Liver (tissue), 9 donors: Measurements from ENCODE around the gene MS4A15. TPM values are rescaled to one million over a fixed set of nuclear protein-coding genes. Genes with fewer than 3 reads are reported as not detected.

ENCODE experiments used
- DNase-seq: peaks from one replicate; pipeline ENCODE4 v3.0.0-alpha.2; 2017; ENCODE audit warnings: low spot score
- H3K27ac ChIP-seq, 2 donors: one replicate each; pipeline ENCODE4 v1.7.0; 2013; ENCODE audit warnings: inconsistent platforms in 2 of 2, low read length in 2 of 2, control low read depth in 1 of 2, low read depth in 1 of 2, mild to moderate bottlenecking in 1 of 2
- H3K27me3 ChIP-seq, 4 donors: one replicate each; pipeline versions ENCODE4 v1.6.1 to v1.7.0; 2013; ENCODE audit warnings: low read length in 3 of 4, inconsistent platforms in 1 of 4, mild to moderate bottlenecking in 1 of 4, moderate library complexity in 1 of 4; ENCODE audit not compliant: control insufficient read depth in 4 of 4, insufficient read depth in 4 of 4
- H3K36me3 ChIP-seq, 4 donors: one replicate each; pipeline versions ENCODE4 v1.6.1 to v1.7.0; 2013; ENCODE audit warnings: low read length in 3 of 4, mild to moderate bottlenecking in 3 of 4, low read depth in 1 of 4, moderate library complexity in 1 of 4; ENCODE audit not compliant: control insufficient read depth in 4 of 4, insufficient read depth in 3 of 4
- H3K4me1 ChIP-seq, 4 donors: one replicate each; pipeline versions ENCODE4 v1.6.1 to v1.7.0; 2013; ENCODE audit warnings: low read length in 3 of 4, mild to moderate bottlenecking in 3 of 4, moderate library complexity in 1 of 4; ENCODE audit not compliant: control insufficient read depth in 4 of 4, insufficient read depth in 4 of 4
- H3K4me3 ChIP-seq, 3 donors: one replicate each; pipeline versions ENCODE4 v1.6.1 to v1.7.0; 2013; ENCODE audit warnings: low read length in 3 of 3, control low read depth in 1 of 3, low read depth in 1 of 3, mild to moderate bottlenecking in 1 of 3
- H3K9ac ChIP-seq, 2 donors: one replicate each; pipeline ENCODE4 v1.7.0; 2013; ENCODE audit warnings: low read length in 2 of 2, mild to moderate bottlenecking in 2 of 2, moderate library complexity in 2 of 2, control low read depth in 1 of 2, low read depth in 1 of 2
- H3K9me3 ChIP-seq, 4 donors: one replicate each; pipeline versions ENCODE4 v1.6.1 to v1.7.0; 2013; ENCODE audit warnings: low read length in 3 of 4; ENCODE audit not compliant: control insufficient read depth in 4 of 4
- EGR1 ChIP-seq, 2 donors: IDR thresholded peaks; 2 replicates each; pipeline ENCODE4 v1.6.1; 2016 to 2018; ENCODE audit warnings: antibody characterized with exemption in 2 of 2, low read depth in 2 of 2
- GABPA ChIP-seq, 2 donors: IDR thresholded peaks in 1 of 2; conservative IDR thresholded peaks in 1 of 2; 2 replicates each; pipeline ENCODE4 v1.6.1; 2016; ENCODE audit warnings: antibody characterized with exemption in 2 of 2, mild to moderate bottlenecking in 1 of 2, moderate library complexity in 1 of 2
- HNF4A ChIP-seq, 2 donors: conservative IDR thresholded peaks; 2 replicates each; pipeline ENCODE4 v1.6.1; 2016; ENCODE audit warnings: antibody characterized with exemption in 2 of 2, mild to moderate bottlenecking in 2 of 2
- NR2F2 ChIP-seq: IDR thresholded peaks from 2 replicates; pipeline ENCODE4 v1.6.1; 2016; ENCODE audit warnings: antibody characterized with exemption
- RAD21 ChIP-seq, 2 donors: IDR thresholded peaks; 2 replicates each; pipeline ENCODE4 v1.6.1; 2016; ENCODE audit warnings: antibody characterized with exemption in 2 of 2, mild to moderate bottlenecking in 2 of 2
- RXRA ChIP-seq, 2 donors: IDR thresholded peaks; 2 replicates each; pipeline ENCODE4 v1.6.1; 2017 to 2018; ENCODE audit warnings: antibody characterized with exemption in 2 of 2, mild to moderate bottlenecking in 1 of 2
- SP1 ChIP-seq: IDR thresholded peaks from 2 replicates; pipeline ENCODE4 v1.6.1; 2018; ENCODE audit warnings: antibody characterized with exemption, mild to moderate bottlenecking
- TAF1 ChIP-seq: conservative IDR thresholded peaks from 2 replicates; pipeline ENCODE4 v1.6.1; 2016; ENCODE audit warnings: antibody characterized with exemption, mild to moderate bottlenecking
- YY1 ChIP-seq: IDR thresholded peaks from 2 replicates; pipeline ENCODE4 v1.6.1; 2016; ENCODE audit warnings: antibody characterized with exemption, mild to moderate bottlenecking
- ZBTB33 ChIP-seq: IDR thresholded peaks from 2 replicates; pipeline ENCODE4 v1.6.1; 2016; ENCODE audit warnings: antibody characterized with exemption
- WGBS: extraction: QIAGEN DNeasy Blood & Tissue Kit; methylation state at CpG from one replicate; pipeline ENCODE4 v1.1.7; 2013; 5-methylcytosine and 5-hydroxymethylcytosine counted together
- polyA plus RNA-seq, 2 donors: library from polyadenylated mRNA; stranded (reverse) in 1 of 2; unstranded in 1 of 2; fragments of 200-250 nt in 1 of 2; fragments of >200 nt in 1 of 2; fragmentation: Nextera tagmentation in 1 of 2; extraction: Ambion mirVana in 1 of 2; gene quantifications; one replicate each; pipeline versions ENCODE4 v1.2.1 to v1.2.3, GENCODE V29; 2013 to 2015
- total RNA-seq, 2 donors: library from RNA; depleted of rRNA; stranded (reverse); fragments of >200 nt; gene quantifications; one replicate each; pipeline ENCODE4 v1.2.3, GENCODE V29; 2014
- TF ChIP-seq, protein P1 (sequence below): IDR thresholded peaks from 2 replicates; pipeline ENCODE4 v1.6.1; 2016; ENCODE audit warnings: antibody characterized with exemption, mild to moderate bottlenecking
- donor health status: healthy.
- donor health status: healthy.
- donor health status: healthy.
- donor health status: healthy.
- donor health status: healthy.

Gene MS4A15
- total and polyA plus RNA-seq, 4 donors, result not detected

GRCh38 chr11:60783911-60784310 is 27.2 kb downstream of the MS4A15 start (continued):
- TF ChIP-seq RXRA (IDR thresholded peaks at IDR 0.05), result no peak
- no peak for TF ChIP-seq YY1

GRCh38 chr11:60785136-60785535 is 28.5 kb downstream of the MS4A15 start, which contains the start of gene MS4A10:
Gene MS4A10 (plus strand): TSS chr11:60785333. CDS start chr11:60790336, 5,003 bp downstream.
- no peak within 1 kb of the TSS for H3K9ac ChIP-seq
- H3K4me3 ChIP-seq, result no peak within 1 kb of the TSS
- H3K4me1 ChIP-seq, result no peaks in the 10 kb centered on the region
- no peaks in the 10 kb centered on the region for H3K27me3 ChIP-seq
- no peaks in the 10 kb centered on the region for H3K36me3 ChIP-seq
- no peak within 1 kb of the TSS for H3K27ac ChIP-seq
- peaks cover 0 to 2% (median 0%) of the 10 kb centered on the region in 4 donors for H3K9me3 ChIP-seq
- DNase-seq, result no peak
- TF ChIP-seq HNF4A (conservative IDR thresholded peaks at IDR 0.05) (peak; percentile 21 to 28), GABPA (IDR thresholded peaks at IDR 0.05 in 1 of 2, conservative IDR thresholded peaks at IDR 0.05 in 1 of 2) (no peak)
- 40% methylated on average over 9 of the region's 9 CpGs for WGBS

DNA sequence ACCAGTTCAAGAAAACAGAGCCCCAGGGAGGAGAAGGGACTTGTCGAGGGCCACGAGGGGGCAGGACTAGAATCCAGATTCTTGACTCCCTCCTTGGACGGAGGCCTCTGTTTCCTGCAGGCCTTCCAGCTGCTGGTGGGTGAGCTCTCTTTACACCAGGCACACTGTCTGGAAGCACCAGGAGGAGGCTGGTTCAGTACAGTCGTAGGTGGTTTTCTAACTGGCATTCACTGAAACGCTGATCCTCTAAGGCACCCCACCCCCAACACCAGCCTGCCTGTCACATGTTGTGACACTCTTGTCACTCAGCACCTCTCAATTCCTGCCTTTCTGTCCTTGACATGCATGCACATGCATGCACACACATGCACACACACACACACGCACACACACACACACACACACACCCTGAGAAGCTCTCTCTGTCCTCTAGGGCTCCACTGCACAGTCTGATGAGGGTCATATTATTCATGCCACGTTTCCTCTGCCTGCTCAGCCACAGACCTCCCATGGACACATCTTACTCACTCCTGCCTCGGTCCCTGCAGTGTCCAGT is 29.2 kb downstream of the MS4A15 start:
- Histone ChIP-seq H3K36me3 (no peaks in the 10 kb centered on the region), H3K9ac (no peak overlapping the region)
- WGBS, result 64% methylated on average over 8 of the region's 8 CpGs

More for the DNA sequence above, 29.2 kb downstream of the MS4A15 start:
- Histone ChIP-seq H3K4me3 (no peak overlapping the region), H3K27ac (no peak overlapping the region), H3K9me3 (no peaks in the 10 kb centered on the region), H3K27me3 (no peaks in the 10 kb centered on the region), H3K4me1 (no peaks in the 10 kb centered on the region)
- no peak for DNase-seq
- TF ChIP-seq TAF1 (no peak), EGR1 (IDR thresholded peaks at IDR 0.05; ENCODE audit: low read depth in 2 of 2) (no peak), YY1 (no peak), NR2F2 (no peak), RAD21 (IDR thresholded peaks at IDR 0.05) (no peak), ZBTB33 (no peak), SP1 (no peak)
- TF ChIP-seq, protein P1, sequence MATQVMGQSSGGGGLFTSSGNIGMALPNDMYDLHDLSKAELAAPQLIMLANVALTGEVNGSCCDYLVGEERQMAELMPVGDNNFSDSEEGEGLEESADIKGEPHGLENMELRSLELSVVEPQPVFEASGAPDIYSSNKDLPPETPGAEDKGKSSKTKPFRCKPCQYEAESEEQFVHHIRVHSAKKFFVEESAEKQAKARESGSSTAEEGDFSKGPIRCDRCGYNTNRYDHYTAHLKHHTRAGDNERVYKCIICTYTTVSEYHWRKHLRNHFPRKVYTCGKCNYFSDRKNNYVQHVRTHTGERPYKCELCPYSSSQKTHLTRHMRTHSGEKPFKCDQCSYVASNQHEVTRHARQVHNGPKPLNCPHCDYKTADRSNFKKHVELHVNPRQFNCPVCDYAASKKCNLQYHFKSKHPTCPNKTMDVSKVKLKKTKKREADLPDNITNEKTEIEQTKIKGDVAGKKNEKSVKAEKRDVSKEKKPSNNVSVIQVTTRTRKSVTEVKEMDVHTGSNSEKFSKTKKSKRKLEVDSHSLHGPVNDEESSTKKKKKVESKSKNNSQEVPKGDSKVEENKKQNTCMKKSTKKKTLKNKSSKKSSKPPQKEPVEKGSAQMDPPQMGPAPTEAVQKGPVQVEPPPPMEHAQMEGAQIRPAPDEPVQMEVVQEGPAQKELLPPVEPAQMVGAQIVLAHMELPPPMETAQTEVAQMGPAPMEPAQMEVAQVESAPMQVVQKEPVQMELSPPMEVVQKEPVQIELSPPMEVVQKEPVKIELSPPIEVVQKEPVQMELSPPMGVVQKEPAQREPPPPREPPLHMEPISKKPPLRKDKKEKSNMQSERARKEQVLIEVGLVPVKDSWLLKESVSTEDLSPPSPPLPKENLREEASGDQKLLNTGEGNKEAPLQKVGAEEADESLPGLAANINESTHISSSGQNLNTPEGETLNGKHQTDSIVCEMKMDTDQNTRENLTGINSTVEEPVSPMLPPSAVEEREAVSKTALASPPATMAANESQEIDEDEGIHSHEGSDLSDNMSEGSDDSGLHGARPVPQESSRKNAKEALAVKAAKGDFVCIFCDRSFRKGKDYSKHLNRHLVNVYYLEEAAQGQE, result no peak
